WTC11 (cell line): ENCODE data around the gene FBXO7. TPM values are rescaled to one million over a fixed set of nuclear protein-coding genes. Genes with fewer than 3 reads are reported as not detected.

Experiments used
- ATAC-seq: fragments of 200-7000 bp; cut with Tn5 transposase; 2 replicates; pipeline ENCODE4 v1.10.0; 2021; ENCODE audit warnings: mild to moderate bottlenecking, moderate library complexity
- CTCF ChIA-PET: fragments of 300-600 bp; sonication (Branson Sonifier 250); formaldehyde crosslinking; loops from one replicate; lab custom pipeline; 2021; ENCODE audit warnings: antibody characterized with exemption; lab: Charles Lee
- POLR2A ChIA-PET: fragments of 350-600 bp; sonication (Branson Sonifier 250); formaldehyde crosslinking; loops from one replicate; lab custom pipeline; 2021; ENCODE audit warnings: antibody characterized with exemption; lab: Charles Lee
- DNase-seq: peaks from one replicate; pipeline ENCODE4 v3.0.0; 2021; ENCODE audit warnings: low spot score
- H3K27ac Mint-ChIP-seq: 2 replicates; pipeline ENCODE4 v1.8.0; 2021; ENCODE audit warnings: mixed read lengths
- H3K27me3 Mint-ChIP-seq: 2 replicates; pipeline ENCODE4 v1.8.0; 2021; ENCODE audit warnings: low read depth, mild to moderate bottlenecking, moderate library complexity, mixed read lengths
- H3K36me3 Mint-ChIP-seq: 2 replicates; pipeline ENCODE4 v1.8.0; 2021; ENCODE audit warnings: mixed read lengths
- H3K4me1 Mint-ChIP-seq: 2 replicates; pipeline ENCODE4 v1.8.0; 2022; ENCODE audit warnings: mixed read lengths
- H3K4me3 Mint-ChIP-seq: 2 replicates; pipeline ENCODE4 v1.8.0; 2021; ENCODE audit warnings: mild to moderate bottlenecking, moderate library complexity, mixed read lengths
- H3K9me3 Mint-ChIP-seq: 2 replicates; pipeline ENCODE4 v1.8.0; 2021; ENCODE audit warnings: mixed read lengths
- ATF1 ChIP-seq: sonication (generic); formaldehyde crosslinking; IDR thresholded peaks from 2 replicates; pipeline ENCODE4 v1.8.1; 2023; ENCODE audit warnings: mild to moderate bottlenecking, moderate library complexity, missing genetic modification reagents
- ELF4 ChIP-seq: sonication (generic); formaldehyde crosslinking; IDR thresholded peaks from 2 replicates; pipeline ENCODE4 v1.8.1; 2022; ENCODE audit warnings: low read depth, mild to moderate bottlenecking, moderate library complexity, missing genetic modification reagents
- ESRRA ChIP-seq: sonication (generic); formaldehyde crosslinking; IDR thresholded peaks from 2 replicates; pipeline ENCODE4 v1.8.1; 2022; ENCODE audit warnings: mild to moderate bottlenecking, missing genetic modification reagents, borderline replicate concordance
- GRHL2 ChIP-seq: fragments of 250-450 bp; sonication (Bioruptor Pico); IDR thresholded peaks from 2 replicates; pipeline ENCODE4 v1.8.0; 2022; ENCODE audit warnings: mild to moderate bottlenecking, moderate library complexity; ENCODE audit not compliant: insufficient replicate concordance, severe bottlenecking
- NFE2L1 ChIP-seq: sonication (generic); formaldehyde crosslinking; IDR thresholded peaks from 2 replicates; pipeline ENCODE4 v1.8.1; 2023; ENCODE audit warnings: missing genetic modification reagents
- NFYB ChIP-seq: sonication (generic); formaldehyde crosslinking; conservative IDR thresholded peaks from 2 replicates; pipeline ENCODE4 v1.8.0; 2022; ENCODE audit warnings: low read depth, missing genetic modification reagents
- NR3C1 ChIP-seq: sonication (generic); formaldehyde crosslinking; conservative IDR thresholded peaks from 2 replicates; pipeline ENCODE4 v1.8.1; 2023; ENCODE audit warnings: low read depth, mild to moderate bottlenecking, missing genetic modification reagents
- PRRX2 ChIP-seq: fragments of 250-450 bp; sonication (Bioruptor Pico); IDR thresholded peaks from 2 replicates; pipeline ENCODE4 v1.8.0; 2021; ENCODE audit warnings: mild to moderate bottlenecking
- RELA ChIP-seq: sonication (generic); formaldehyde crosslinking; IDR thresholded peaks from 2 replicates; pipeline ENCODE4 v1.8.1; 2022; ENCODE audit warnings: missing genetic modification reagents, mild to moderate bottlenecking, borderline replicate concordance
- SMAD3 ChIP-seq: sonication (generic); formaldehyde crosslinking; IDR thresholded peaks from 2 replicates; pipeline ENCODE4 v1.8.0; 2022; ENCODE audit warnings: missing genetic modification reagents, mild to moderate bottlenecking, borderline replicate concordance
- SP1 ChIP-seq: sonication (generic); formaldehyde crosslinking; conservative IDR thresholded peaks from 2 replicates; pipeline ENCODE4 v1.8.1; 2022; ENCODE audit warnings: missing genetic modification reagents
- TCF7 ChIP-seq: sonication (generic); formaldehyde crosslinking; IDR thresholded peaks from 2 replicates; pipeline ENCODE4 v1.8.0; 2022; ENCODE audit warnings: mild to moderate bottlenecking, low read depth, missing genetic modification reagents, moderate library complexity
- TEAD4 ChIP-seq: sonication (generic); formaldehyde crosslinking; IDR thresholded peaks from 2 replicates; pipeline ENCODE4 v1.8.0; 2022; ENCODE audit warnings: mild to moderate bottlenecking, missing genetic modification reagents
- ZNF219 ChIP-seq: sonication (generic); formaldehyde crosslinking; IDR thresholded peaks from 2 replicates; pipeline ENCODE4 v1.8.0; 2023; ENCODE audit warnings: missing genetic modification reagents, mild to moderate bottlenecking, borderline replicate concordance
- total RNA-seq: library from RNA; stranded (reverse); gene quantifications from 3 replicates; pipeline ENCODE4 v1.2.3, GENCODE V29; 2021
- TF ChIP-seq, protein P1 (sequence below): sonication (generic); formaldehyde crosslinking; IDR thresholded peaks from 2 replicates; pipeline ENCODE4 v1.8.1; 2023; ENCODE audit warnings: mild to moderate bottlenecking, moderate library complexity, missing genetic modification reagents
- TF ChIP-seq, protein P2 (sequence below): sonication (generic); formaldehyde crosslinking; IDR thresholded peaks from 2 replicates; pipeline ENCODE4 v1.8.0; 2022; ENCODE audit warnings: missing genetic modification reagents
- TF ChIP-seq, protein P3 (sequence below): fragments of 250-450 bp; sonication (Bioruptor Pico); IDR thresholded peaks from 2 replicates; pipeline ENCODE4 v1.8.0; 2021; ENCODE audit warnings: mild to moderate bottlenecking
- TF ChIP-seq, protein P4 (sequence below): fragments of 250-450 bp; sonication (Bioruptor Pico); conservative IDR thresholded peaks from 2 replicates; pipeline ENCODE4 v1.9.0; 2021; ENCODE audit warnings: mild to moderate bottlenecking
- TF ChIP-seq, protein P5 (sequence below): sonication (generic); formaldehyde crosslinking; IDR thresholded peaks from 2 replicates; pipeline ENCODE4 v1.8.1; 2022; ENCODE audit warnings: mild to moderate bottlenecking, missing genetic modification reagents, moderate library complexity, borderline replicate concordance
- TF ChIP-seq, protein P6 (sequence below): fragments of 200-600 bp; IDR thresholded peaks from 2 replicates; pipeline ENCODE4 v1.8.0; 2022; ENCODE audit warnings: antibody characterized with exemption
- TF ChIP-seq, protein P7 (sequence below): sonication (generic); formaldehyde crosslinking; IDR thresholded peaks from 2 replicates; pipeline ENCODE4 v1.8.1; 2022; ENCODE audit warnings: low read depth, missing genetic modification reagents, borderline replicate concordance

Gene FBXO7
- total RNA-seq, 1 experiment from 2014 or later = 59.4 TPM

DNA sequence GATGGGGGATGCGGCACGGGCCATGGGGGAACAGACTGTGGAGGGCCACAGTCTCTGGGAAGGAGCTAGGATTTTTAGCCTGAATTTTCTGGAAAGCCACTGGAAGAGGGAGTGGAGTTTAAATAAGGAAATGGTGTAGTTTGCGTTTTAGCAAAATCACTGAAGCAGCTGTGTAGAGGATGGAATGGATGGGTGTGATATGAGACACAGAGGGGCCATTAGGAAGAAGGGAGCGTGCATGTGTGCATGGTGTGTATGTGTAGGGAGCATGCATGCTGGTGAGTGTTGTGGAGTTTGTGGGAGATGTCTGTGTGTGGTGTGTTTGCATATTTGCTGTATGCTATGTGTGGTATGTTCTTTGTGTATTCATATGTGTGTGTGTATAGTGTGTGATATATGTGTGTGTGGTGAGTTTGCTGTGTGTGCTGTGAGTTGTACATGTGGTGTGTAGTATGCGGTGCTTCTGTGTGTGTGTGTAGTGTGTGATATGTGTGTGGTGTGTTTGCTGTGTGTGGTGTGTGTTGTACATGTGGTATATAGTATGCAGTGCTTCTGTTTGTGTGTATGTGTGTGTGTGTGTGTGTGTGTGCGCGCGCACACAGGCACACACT is 67.6 kb downstream of the FBXO7 start (continued):
- TF ChIP-seq, protein P1, sequence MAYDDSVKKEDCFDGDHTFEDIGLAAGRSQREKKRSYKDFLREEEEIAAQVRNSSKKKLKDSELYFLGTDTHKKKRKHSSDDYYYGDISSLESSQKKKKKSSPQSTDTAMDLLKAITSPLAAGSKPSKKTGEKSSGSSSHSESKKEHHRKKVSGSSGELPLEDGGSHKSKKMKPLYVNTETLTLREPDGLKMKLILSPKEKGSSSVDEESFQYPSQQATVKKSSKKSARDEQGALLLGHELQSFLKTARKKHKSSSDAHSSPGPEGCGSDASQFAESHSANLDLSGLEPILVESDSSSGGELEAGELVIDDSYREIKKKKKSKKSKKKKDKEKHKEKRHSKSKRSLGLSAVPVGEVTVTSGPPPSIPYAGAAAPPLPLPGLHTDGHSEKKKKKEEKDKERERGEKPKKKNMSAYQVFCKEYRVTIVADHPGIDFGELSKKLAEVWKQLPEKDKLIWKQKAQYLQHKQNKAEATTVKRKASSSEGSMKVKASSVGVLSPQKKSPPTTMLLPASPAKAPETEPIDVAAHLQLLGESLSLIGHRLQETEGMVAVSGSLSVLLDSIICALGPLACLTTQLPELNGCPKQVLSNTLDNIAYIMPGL (CRISPR knock-in tag) = no peak
- TF ChIP-seq, protein P2, sequence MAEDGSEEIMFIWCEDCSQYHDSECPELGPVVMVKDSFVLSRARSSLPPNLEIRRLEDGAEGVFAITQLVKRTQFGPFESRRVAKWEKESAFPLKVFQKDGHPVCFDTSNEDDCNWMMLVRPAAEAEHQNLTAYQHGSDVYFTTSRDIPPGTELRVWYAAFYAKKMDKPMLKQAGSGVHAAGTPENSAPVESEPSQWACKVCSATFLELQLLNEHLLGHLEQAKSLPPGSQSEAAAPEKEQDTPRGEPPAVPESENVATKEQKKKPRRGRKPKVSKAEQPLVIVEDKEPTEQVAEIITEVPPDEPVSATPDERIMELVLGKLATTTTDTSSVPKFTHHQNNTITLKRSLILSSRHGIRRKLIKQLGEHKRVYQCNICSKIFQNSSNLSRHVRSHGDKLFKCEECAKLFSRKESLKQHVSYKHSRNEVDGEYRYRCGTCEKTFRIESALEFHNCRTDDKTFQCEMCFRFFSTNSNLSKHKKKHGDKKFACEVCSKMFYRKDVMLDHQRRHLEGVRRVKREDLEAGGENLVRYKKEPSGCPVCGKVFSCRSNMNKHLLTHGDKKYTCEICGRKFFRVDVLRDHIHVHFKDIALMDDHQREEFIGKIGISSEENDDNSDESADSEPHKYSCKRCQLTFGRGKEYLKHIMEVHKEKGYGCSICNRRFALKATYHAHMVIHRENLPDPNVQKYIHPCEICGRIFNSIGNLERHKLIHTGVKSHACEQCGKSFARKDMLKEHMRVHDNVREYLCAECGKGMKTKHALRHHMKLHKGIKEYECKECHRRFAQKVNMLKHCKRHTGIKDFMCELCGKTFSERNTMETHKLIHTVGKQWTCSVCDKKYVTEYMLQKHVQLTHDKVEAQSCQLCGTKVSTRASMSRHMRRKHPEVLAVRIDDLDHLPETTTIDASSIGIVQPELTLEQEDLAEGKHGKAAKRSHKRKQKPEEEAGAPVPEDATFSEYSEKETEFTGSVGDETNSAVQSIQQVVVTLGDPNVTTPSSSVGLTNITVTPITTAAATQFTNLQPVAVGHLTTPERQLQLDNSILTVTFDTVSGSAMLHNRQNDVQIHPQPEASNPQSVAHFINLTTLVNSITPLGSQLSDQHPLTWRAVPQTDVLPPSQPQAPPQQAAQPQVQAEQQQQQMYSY (CRISPR knock-in tag) = no peak
- TF ChIP-seq ZNF219 (CRISPR knock-in tag) (no peak), ESRRA (no peak), NR3C1 (no peak), SP1 (CRISPR knock-in tag) (no peak), TCF7 (CRISPR knock-in tag) (no peak), RELA (CRISPR knock-in tag) (no peak)
- TF ChIP-seq, protein P3, sequence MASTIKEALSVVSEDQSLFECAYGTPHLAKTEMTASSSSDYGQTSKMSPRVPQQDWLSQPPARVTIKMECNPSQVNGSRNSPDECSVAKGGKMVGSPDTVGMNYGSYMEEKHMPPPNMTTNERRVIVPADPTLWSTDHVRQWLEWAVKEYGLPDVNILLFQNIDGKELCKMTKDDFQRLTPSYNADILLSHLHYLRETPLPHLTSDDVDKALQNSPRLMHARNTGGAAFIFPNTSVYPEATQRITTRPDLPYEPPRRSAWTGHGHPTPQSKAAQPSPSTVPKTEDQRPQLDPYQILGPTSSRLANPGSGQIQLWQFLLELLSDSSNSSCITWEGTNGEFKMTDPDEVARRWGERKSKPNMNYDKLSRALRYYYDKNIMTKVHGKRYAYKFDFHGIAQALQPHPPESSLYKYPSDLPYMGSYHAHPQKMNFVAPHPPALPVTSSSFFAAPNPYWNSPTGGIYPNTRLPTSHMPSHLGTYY (CRISPR knock-in tag) = no peak
- TF ChIP-seq, protein P4, sequence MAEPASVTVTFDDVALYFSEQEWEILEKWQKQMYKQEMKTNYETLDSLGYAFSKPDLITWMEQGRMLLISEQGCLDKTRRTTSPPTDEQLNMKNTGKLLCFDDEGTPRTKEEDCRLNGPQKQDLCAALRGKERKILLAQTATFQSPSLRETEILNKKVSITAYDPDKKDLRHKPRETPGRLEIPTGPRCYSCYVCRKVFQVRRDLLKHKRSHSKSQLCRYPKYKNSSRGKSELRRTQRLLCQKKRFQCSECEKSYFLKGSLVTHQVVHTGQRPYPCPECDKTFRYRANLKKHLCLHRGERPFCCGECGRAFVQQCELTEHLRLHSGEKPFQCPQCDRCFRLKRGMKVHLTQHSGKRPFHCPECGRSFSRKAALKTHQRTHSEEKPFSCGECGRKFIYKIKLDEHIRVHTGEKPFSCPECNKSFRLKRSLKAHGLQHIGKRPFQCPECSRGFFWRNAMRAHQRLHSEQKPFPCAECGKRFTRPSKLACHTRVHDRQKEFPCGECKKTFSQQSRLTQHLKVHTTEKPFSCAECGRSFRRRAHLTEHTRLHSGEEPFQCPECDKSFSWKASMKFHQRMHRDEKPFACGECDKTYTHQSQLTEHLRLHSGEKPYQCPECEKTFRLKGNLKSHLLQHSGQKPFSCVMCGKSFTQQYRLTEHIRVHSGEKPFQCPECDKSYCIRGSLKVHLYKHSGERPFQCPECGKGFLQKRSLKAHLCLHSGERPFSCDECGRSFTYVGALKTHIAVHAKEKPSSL (CRISPR knock-in tag) = no peak
- TF ChIP-seq, protein P5, sequence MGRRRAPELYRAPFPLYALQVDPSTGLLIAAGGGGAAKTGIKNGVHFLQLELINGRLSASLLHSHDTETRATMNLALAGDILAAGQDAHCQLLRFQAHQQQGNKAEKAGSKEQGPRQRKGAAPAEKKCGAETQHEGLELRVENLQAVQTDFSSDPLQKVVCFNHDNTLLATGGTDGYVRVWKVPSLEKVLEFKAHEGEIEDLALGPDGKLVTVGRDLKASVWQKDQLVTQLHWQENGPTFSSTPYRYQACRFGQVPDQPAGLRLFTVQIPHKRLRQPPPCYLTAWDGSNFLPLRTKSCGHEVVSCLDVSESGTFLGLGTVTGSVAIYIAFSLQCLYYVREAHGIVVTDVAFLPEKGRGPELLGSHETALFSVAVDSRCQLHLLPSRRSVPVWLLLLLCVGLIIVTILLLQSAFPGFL (CRISPR knock-in tag) = no peak
- TF ChIP-seq, all 79 proteins: peak for 0

DNA sequence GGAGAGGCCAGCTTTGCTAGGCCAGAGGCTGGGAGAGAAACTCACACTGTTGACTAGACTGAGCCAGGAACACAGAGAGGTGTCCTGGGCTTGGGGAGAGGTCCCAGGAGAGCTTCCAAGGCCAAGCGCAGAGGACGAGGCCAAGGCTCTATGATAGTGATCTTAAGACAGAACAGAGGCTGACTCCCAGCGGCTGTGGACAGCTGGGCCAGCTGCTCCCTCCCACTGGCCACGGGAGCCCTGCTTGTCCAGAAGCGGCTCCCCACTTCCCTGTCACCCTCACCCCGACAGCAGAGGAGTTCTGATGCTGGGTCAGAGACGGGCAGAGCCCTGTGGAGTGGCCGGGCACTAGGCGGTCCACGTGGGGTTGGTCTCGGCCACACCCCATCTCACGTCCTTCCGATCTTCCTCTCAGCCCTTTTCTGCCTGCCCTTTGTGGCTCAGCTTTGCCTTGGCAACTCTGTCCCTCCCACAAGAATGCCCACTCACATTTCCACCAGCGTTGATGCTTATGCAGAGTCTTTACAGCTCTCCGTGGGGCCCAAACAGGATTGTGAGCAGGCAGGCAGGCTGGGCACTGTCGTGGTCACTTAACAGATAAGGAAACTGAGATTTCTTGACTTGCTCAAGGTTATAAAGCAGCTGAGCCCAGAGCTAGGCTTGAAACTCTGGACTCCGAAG is 68.2 kb downstream of the FBXO7 start:
- ChIA-PET CTCF (interaction anchor here (0.8 to 1.1 kb wide), 3 partner anchors 14 to 254 kb away, joined by 3 read pairs; no protein-coding TSS in a partner anchor), POLR2A (interaction anchor here (0.6 kb wide), 2 partner anchors 30 to 660 kb away, joined by 3 to 6 read pairs; no protein-coding TSS in a partner anchor)
- no peaks in the 10 kb centered on the region; the same call in 1 of the 2 replicates for H3K27me3 Mint-ChIP-seq
- no peak for DNase-seq
- H3K36me3 Mint-ChIP-seq = no peaks in the 10 kb centered on the region; the same call in 1 of the 2 replicates
- H3K4me3 Mint-ChIP-seq = no peak overlapping the region
- H3K9me3 Mint-ChIP-seq = peaks cover 5% of the 10 kb centered on the region; the same call in 1 of the 2 replicates
- no peak for ATAC-seq
- H3K4me1 Mint-ChIP-seq = no peaks in the 10 kb centered on the region
- no peak overlapping the region for H3K27ac Mint-ChIP-seq
- TF ChIP-seq ATF1 = no peak
- TF ChIP-seq, protein P6, sequence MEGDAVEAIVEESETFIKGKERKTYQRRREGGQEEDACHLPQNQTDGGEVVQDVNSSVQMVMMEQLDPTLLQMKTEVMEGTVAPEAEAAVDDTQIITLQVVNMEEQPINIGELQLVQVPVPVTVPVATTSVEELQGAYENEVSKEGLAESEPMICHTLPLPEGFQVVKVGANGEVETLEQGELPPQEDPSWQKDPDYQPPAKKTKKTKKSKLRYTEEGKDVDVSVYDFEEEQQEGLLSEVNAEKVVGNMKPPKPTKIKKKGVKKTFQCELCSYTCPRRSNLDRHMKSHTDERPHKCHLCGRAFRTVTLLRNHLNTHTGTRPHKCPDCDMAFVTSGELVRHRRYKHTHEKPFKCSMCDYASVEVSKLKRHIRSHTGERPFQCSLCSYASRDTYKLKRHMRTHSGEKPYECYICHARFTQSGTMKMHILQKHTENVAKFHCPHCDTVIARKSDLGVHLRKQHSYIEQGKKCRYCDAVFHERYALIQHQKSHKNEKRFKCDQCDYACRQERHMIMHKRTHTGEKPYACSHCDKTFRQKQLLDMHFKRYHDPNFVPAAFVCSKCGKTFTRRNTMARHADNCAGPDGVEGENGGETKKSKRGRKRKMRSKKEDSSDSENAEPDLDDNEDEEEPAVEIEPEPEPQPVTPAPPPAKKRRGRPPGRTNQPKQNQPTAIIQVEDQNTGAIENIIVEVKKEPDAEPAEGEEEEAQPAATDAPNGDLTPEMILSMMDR = no peak
- no peak for TF ChIP-seq NFYB (CRISPR knock-in tag)
- no peak for TF ChIP-seq GRHL2 (CRISPR knock-in tag)
- TF ChIP-seq SMAD3 (CRISPR knock-in tag) = no peak
- no peak for TF ChIP-seq PRRX2 (CRISPR knock-in tag)
- TF ChIP-seq, protein P7, sequence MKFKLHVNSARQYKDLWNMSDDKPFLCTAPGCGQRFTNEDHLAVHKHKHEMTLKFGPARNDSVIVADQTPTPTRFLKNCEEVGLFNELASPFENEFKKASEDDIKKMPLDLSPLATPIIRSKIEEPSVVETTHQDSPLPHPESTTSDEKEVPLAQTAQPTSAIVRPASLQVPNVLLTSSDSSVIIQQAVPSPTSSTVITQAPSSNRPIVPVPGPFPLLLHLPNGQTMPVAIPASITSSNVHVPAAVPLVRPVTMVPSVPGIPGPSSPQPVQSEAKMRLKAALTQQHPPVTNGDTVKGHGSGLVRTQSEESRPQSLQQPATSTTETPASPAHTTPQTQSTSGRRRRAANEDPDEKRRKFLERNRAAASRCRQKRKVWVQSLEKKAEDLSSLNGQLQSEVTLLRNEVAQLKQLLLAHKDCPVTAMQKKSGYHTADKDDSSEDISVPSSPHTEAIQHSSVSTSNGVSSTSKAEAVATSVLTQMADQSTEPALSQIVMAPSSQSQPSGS (CRISPR knock-in tag) = no peak
- no peak for TF ChIP-seq TEAD4 (CRISPR knock-in tag)
- TF ChIP-seq ZNF219 (CRISPR knock-in tag) = no peak
- no peak for TF ChIP-seq ELF4
- no peak for TF ChIP-seq NFE2L1 (CRISPR knock-in tag)
